ENCODE data around the gene SLC25A48.
"Not testable (repeated sequence)": the region's sequence is repeated elsewhere in the genome, so short reads cannot be mapped to it uniquely, and the experiment has no call there.

Gene SLC25A48

GRCh38 chr5:135857630-135858311, 23.3 kb downstream of the SLC25A48 start:
- Histone ChIP-seq H3K9ac (ENCODE audit: insufficient read length) (no peak overlapping the region), H3K36me3 (ENCODE audit: insufficient read depth, low read length) (no peaks in the 10 kb centered on the region), H3K27ac (no peak overlapping the region), H3K4me3 (no peak overlapping the region), H3K9me3 (ENCODE audit: low read depth, low read length) (no peaks in the 10 kb centered on the region)
- DNase-seq (ENCODE audit: low read depth, low spot score), result no peak
- TF ChIP-seq POLR2AphosphoS5 (IDR thresholded peaks at IDR 0.05; ENCODE audit: borderline replicate concordance, low read depth, low read length) (no peak), FOXP2 (optimal IDR thresholded peaks at IDR 0.05; ENCODE audit: control extremely low read depth, extremely low read length, insufficient read depth) (no peak), EZH2 (IDR thresholded peaks at IDR 0.05) (no peak)

GRCh38 chr5:135859186-135859585, 24.7 kb downstream of the SLC25A48 start:
- H3K4me3 ChIP-seq; H3K36me3 ChIP-seq (ENCODE audit: insufficient read depth, low read length); DNase-seq (ENCODE audit: low read depth, low spot score); H3K9ac ChIP-seq (ENCODE audit: insufficient read length); H3K27ac ChIP-seq; H3K9me3 ChIP-seq (ENCODE audit: low read depth, low read length): not testable (repeated sequence)

GRCh38 chr5:135859641-135860040, 25.2 kb downstream of the SLC25A48 start:
- Histone ChIP-seq H3K9me3 (ENCODE audit: low read depth, low read length) (no peaks in the 10 kb centered on the region), H3K4me3 (no peak overlapping the region), H3K9ac (ENCODE audit: insufficient read length) (no peak overlapping the region), H3K36me3 (ENCODE audit: insufficient read depth, low read length) (no peaks in the 10 kb centered on the region), H3K27ac (no peak overlapping the region)
- no peak for DNase-seq (ENCODE audit: low read depth, low spot score)
- TF ChIP-seq FOXP2 (optimal IDR thresholded peaks at IDR 0.05; ENCODE audit: control extremely low read depth, extremely low read length, insufficient read depth), result no peak
- no peak for TF ChIP-seq EZH2 (IDR thresholded peaks at IDR 0.05)
- no peak for TF ChIP-seq POLR2AphosphoS5 (IDR thresholded peaks at IDR 0.05; ENCODE audit: borderline replicate concordance, low read depth, low read length)

- no peak for DNase-seq (ENCODE audit: low read depth, low spot score)
- H3K27ac ChIP-seq, result no peak overlapping the region
- H3K9me3 ChIP-seq (ENCODE audit: low read depth, low read length), result no peaks in the 10 kb centered on the region
- no peaks in the 10 kb centered on the region for H3K36me3 ChIP-seq (ENCODE audit: insufficient read depth, low read length)
- TF ChIP-seq EZH2 (IDR thresholded peaks at IDR 0.05) (no peak), FOXP2 (optimal IDR thresholded peaks at IDR 0.05; ENCODE audit: control extremely low read depth, extremely low read length, insufficient read depth) (no peak), POLR2AphosphoS5 (IDR thresholded peaks at IDR 0.05; ENCODE audit: borderline replicate concordance, low read depth, low read length) (no peak)
- no peak overlapping the region for H3K9ac ChIP-seq (ENCODE audit: insufficient read length)
- H3K4me3 ChIP-seq, result no peak overlapping the region
Observed at GRCh38 chr5:135861641-135862040, 27.2 kb downstream of the SLC25A48 start.

GRCh38 chr5:135862086-135862485, 27.6 kb downstream of the SLC25A48 start:
- Histone ChIP-seq H3K27ac (no peak overlapping the region), H3K4me3 (no peak overlapping the region), H3K36me3 (ENCODE audit: insufficient read depth, low read length) (no peaks in the 10 kb centered on the region), H3K9me3 (ENCODE audit: low read depth, low read length) (no peaks in the 10 kb centered on the region), H3K9ac (ENCODE audit: insufficient read length) (no peak overlapping the region)
- DNase-seq (ENCODE audit: low read depth, low spot score), result no peak
- TF ChIP-seq FOXP2 (optimal IDR thresholded peaks at IDR 0.05; ENCODE audit: control extremely low read depth, extremely low read length, insufficient read depth), result no peak
- TF ChIP-seq POLR2AphosphoS5 (IDR thresholded peaks at IDR 0.05; ENCODE audit: borderline replicate concordance, low read depth, low read length), result no peak

GRCh38 chr5:135862744-135863143, 28.3 kb downstream of the SLC25A48 start:
- Histone ChIP-seq H3K27ac (no peak overlapping the region), H3K4me3 (no peak overlapping the region), H3K9me3 (ENCODE audit: low read depth, low read length) (no peaks in the 10 kb centered on the region), H3K9ac (ENCODE audit: insufficient read length) (no peak overlapping the region), H3K36me3 (ENCODE audit: insufficient read depth, low read length) (no peaks in the 10 kb centered on the region)
- no peak for TF ChIP-seq FOXP2 (optimal IDR thresholded peaks at IDR 0.05; ENCODE audit: control extremely low read depth, extremely low read length, insufficient read depth)
- no peak for TF ChIP-seq EZH2 (IDR thresholded peaks at IDR 0.05)
- TF ChIP-seq POLR2AphosphoS5 (IDR thresholded peaks at IDR 0.05; ENCODE audit: borderline replicate concordance, low read depth, low read length), result no peak
- no peak for DNase-seq (ENCODE audit: low read depth, low spot score)

- Histone ChIP-seq H3K36me3 (ENCODE audit: insufficient read depth, low read length) (no peaks in the 10 kb centered on the region), H3K4me3 (no peak overlapping the region), H3K9ac (ENCODE audit: insufficient read length) (no peak overlapping the region), H3K27ac (no peak overlapping the region), H3K9me3 (ENCODE audit: low read depth, low read length) (no peaks in the 10 kb centered on the region)
- TF ChIP-seq FOXP2 (optimal IDR thresholded peaks at IDR 0.05; ENCODE audit: control extremely low read depth, extremely low read length, insufficient read depth) (no peak), POLR2AphosphoS5 (IDR thresholded peaks at IDR 0.05; ENCODE audit: borderline replicate concordance, low read depth, low read length) (no peak), EZH2 (IDR thresholded peaks at IDR 0.05) (no peak)
- DNase-seq (ENCODE audit: low read depth, low spot score), result no peak
Observed at GRCh38 chr5:135864503-135865435, 30.3 kb downstream of the SLC25A48 start.

GRCh38 chr5:135866016-135866415, 31.6 kb downstream of the SLC25A48 start:
- TF ChIP-seq EZH2 (IDR thresholded peaks at IDR 0.05), result no peak
- Histone ChIP-seq H3K27ac (no peak overlapping the region), H3K9ac (ENCODE audit: insufficient read length) (no peak overlapping the region), H3K9me3 (ENCODE audit: low read depth, low read length) (no peaks in the 10 kb centered on the region), H3K36me3 (ENCODE audit: insufficient read depth, low read length) (no peaks in the 10 kb centered on the region), H3K4me3 (no peak overlapping the region)
- DNase-seq (ENCODE audit: low read depth, low spot score), result no peak
